ENCODE data around the gene FAM13C.

- TF ChIP-seq ZNF24 (tag by site-specific recombination; IDR thresholded peaks at IDR 0.05), result no peak
- TF ChIP-seq ZNF274 (IDR thresholded peaks at IDR 0.05; ENCODE audit: low read length), result no peak
- no peak for TF ChIP-seq ZNF274 (tag by site-specific recombination; IDR thresholded peaks at IDR 0.05; ENCODE audit: borderline replicate concordance)
- TF ChIP-seq, protein P1, sequence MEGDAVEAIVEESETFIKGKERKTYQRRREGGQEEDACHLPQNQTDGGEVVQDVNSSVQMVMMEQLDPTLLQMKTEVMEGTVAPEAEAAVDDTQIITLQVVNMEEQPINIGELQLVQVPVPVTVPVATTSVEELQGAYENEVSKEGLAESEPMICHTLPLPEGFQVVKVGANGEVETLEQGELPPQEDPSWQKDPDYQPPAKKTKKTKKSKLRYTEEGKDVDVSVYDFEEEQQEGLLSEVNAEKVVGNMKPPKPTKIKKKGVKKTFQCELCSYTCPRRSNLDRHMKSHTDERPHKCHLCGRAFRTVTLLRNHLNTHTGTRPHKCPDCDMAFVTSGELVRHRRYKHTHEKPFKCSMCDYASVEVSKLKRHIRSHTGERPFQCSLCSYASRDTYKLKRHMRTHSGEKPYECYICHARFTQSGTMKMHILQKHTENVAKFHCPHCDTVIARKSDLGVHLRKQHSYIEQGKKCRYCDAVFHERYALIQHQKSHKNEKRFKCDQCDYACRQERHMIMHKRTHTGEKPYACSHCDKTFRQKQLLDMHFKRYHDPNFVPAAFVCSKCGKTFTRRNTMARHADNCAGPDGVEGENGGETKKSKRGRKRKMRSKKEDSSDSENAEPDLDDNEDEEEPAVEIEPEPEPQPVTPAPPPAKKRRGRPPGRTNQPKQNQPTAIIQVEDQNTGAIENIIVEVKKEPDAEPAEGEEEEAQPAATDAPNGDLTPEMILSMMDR (tag by site-specific recombination; IDR thresholded peaks at IDR 0.05), result no peak
- no peak for TF ChIP-seq ZNF670 (tag by site-specific recombination; IDR thresholded peaks at IDR 0.05; ENCODE audit: low read depth)
Observed at GRCh38 chr10:59242991-59243390, 119.4 kb downstream of the FAM13C start.

All from HEK293 (cell line).